ENCODE measurements around the gene IL5.

GRCh38 chr5:132576123-132576522, 32.8 kb upstream of the IL5 start:
- TF ChIP-seq POLR2A (IDR thresholded peaks at IDR 0.05; ENCODE audit: low read length) (no peak), GATA1 (IDR thresholded peaks at IDR 0.05; ENCODE audit: low read depth, low read length) (no peak)
